Measurements from ENCODE around the gene ANKRD49.

Gene ANKRD49

DNA sequence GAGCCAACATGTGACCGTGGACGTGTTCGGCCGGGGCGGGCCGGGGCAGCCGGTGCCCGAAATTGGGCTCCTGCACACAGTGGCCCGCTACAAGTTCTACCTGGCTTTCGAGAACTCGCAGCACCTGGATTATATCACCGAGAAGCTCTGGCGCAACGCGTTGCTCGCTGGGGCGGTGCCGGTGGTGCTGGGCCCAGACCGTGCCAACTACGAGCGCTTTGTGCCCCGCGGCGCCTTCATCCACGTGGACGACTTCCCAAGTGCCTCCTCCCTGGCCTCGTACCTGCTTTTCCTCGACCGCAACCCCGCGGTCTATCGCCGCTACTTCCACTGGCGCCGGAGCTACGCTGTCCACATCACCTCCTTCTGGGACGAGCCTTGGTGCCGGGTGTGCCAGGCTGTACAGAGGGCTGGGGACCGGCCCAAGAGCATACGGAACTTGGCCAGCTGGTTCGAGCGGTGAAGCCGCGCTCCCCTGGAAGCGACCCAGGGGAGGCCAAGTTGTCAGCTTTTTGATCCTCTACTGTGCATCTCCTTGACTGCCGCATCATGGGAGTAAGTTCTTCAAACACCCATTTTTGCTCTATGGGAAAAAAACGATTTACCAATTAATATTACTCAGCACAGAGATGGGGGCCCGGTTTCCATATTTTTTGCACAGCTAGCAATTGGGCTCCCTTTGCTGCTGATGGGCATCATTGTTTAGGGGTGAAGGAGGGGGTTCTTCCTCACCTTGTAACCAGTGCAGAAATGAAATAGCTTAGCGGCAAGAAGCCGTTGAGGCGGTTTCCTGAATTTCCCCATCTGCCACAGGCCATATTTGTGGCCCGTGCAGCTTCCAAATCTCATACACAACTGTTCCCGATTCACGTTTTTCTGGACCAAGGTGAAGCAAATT lies 51.7 kb downstream of the ANKRD49 start:
- no peak for DNase-seq

GRCh38 chr11:94546162-94546470 lies 52.3 kb downstream of the ANKRD49 start:
- DNase-seq = no peak

GRCh38 chr11:94546886-94547285 lies 53.1 kb downstream of the ANKRD49 start:
- DNase-seq = peak; percentile 39

DNA sequence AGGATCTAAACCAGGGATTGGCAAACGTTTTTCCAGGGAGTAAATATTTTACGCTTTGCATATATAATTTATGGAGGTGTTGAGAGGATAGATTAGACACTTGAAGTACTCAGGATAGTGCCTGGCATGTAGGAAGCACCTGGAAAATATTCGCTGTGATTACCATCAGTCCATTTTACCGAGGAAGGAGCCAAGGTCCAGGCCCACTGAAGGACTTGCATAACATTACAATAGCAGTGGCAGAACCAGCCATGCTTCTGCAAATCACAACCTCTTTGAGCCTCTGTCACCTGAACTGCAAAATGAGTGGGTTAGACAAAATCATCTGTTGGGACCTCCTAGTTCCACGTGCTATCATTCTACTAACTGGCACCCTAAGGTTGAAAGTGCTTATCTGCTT lies 55.4 kb downstream of the ANKRD49 start:
- peak; percentile 47 for DNase-seq

Data from hematopoietic multipotent progenitor cell treated with erythropoietin and hydrocortisone succinate and interleukin-3 and kit ligand, for 6 days (in vitro differentiated cells).